T-helper 2 cell treated with Interferon-gamma antibody and Interleukin-4, amounts not matched to agents 5 μg/mL and 100 μg/mL, for 36 hours (primary cell): Measurements from ENCODE around the gene EIF4ENIF1.
"Not testable (repeated sequence)": the region's sequence is repeated elsewhere in the genome, so short reads cannot be mapped to it uniquely, and the experiment has no call there.

Experiments used
- DNase-seq: peaks from one replicate; pipeline ENCODE4 v3.0.0; 2021; ENCODE audit warnings: low spot score
- H3K27ac Mint-ChIP-seq: one replicate; pipeline ENCODE4 v1.8.0; 2021; ENCODE audit warnings: mild to moderate bottlenecking, mixed read lengths
- H3K27me3 Mint-ChIP-seq: one replicate; pipeline ENCODE4 v1.8.0; 2021; ENCODE audit warnings: low read depth, mixed read lengths
- H3K36me3 Mint-ChIP-seq: one replicate; pipeline ENCODE4 v1.8.0; 2021; ENCODE audit warnings: low read depth, mixed read lengths
- H3K4me1 Mint-ChIP-seq: one replicate; pipeline ENCODE4 v1.8.0; 2021; ENCODE audit warnings: low read depth, mixed read lengths
- H3K4me3 Mint-ChIP-seq: one replicate; pipeline ENCODE4 v1.8.0; 2022; ENCODE audit warnings: mild to moderate bottlenecking, moderate library complexity, mixed read lengths
- H3K9me3 Mint-ChIP-seq: one replicate; pipeline ENCODE4 v1.8.0; 2021; ENCODE audit warnings: mixed read lengths

Gene EIF4ENIF1

DNA sequence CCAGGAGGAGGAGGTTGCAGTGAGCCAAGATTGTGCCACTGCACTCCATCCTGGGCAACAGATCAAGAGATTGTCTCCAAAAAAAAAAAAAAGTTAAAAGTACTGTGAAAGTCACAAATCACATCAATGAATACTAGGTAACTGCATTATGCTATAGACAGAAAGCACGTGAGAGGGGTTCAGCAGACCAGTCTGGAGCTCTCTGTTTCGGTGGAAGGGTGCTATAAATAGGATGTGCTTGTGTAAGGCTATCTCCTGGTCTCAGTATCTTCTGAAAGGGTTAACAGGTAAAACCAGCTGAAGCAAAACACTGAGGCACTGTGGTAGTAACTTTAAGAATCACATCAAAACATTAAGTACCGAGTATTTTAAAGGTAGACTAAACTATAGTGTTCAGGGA lies 43.4 kb downstream of the EIF4ENIF1 start:
- no peak for DNase-seq
- Mint-ChIP-seq H3K27me3 (no peaks in the 10 kb centered on the region), H3K4me3 (no peak overlapping the region), H3K9me3 (no peaks in the 10 kb centered on the region), H3K36me3 (peaks cover 41% of the 10 kb centered on the region), H3K4me1 (no peaks in the 10 kb centered on the region), H3K27ac (no peak overlapping the region)

DNA sequence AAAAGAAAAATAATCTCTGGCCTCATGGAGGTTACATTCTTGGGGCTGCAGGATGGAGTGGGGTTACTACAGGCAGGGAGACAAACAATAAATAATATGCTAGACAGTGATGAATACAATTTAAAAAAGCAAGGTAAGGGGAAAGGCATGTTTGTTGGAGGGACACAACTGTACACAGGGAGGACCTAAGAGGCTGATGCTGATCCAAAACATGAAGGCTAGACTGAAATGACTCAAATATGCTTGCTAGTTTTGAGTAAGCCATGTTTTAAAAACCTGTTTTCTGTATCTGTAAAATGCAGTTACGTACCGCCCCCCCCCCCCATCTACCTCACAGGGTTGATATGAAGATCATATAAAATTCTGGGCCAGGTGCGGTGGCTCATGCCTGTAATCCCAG lies 44.0 kb downstream of the EIF4ENIF1 start:
- no peaks in the 10 kb centered on the region for H3K9me3 Mint-ChIP-seq
- no peak overlapping the region for H3K4me3 Mint-ChIP-seq
- no peaks in the 10 kb centered on the region for H3K4me1 Mint-ChIP-seq
- no peaks in the 10 kb centered on the region for H3K27me3 Mint-ChIP-seq
- DNase-seq, result no peak
- H3K27ac Mint-ChIP-seq, result no peak overlapping the region
- H3K36me3 Mint-ChIP-seq, result peaks cover 43% of the 10 kb centered on the region

DNA sequence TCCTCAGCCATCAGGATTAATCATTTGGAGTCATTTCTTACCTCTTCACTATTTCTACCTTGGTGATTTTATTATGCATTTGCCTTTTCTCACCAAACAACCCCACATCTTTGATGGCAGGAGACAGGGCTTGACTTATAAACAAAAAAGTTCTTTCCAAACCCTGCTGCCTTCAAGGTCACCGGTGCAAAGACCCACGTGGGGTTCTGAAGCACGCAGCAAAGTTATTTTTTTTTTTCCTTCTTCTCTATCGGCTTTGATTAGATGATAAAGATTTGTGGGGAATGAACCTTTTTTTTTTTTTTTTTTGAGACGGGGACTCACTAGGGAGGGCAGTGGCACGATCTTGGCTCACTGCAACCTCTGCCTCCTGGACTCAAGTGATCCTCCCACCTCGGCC lies 46.1 kb downstream of the EIF4ENIF1 start:
- Mint-ChIP-seq H3K9me3 (no peaks in the 10 kb centered on the region), H3K4me3 (no peak overlapping the region), H3K27me3 (no peaks in the 10 kb centered on the region), H3K36me3 (peaks cover 52% of the 10 kb centered on the region), H3K4me1 (no peaks in the 10 kb centered on the region), H3K27ac (no peak overlapping the region)
- DNase-seq, result no peak

DNA sequence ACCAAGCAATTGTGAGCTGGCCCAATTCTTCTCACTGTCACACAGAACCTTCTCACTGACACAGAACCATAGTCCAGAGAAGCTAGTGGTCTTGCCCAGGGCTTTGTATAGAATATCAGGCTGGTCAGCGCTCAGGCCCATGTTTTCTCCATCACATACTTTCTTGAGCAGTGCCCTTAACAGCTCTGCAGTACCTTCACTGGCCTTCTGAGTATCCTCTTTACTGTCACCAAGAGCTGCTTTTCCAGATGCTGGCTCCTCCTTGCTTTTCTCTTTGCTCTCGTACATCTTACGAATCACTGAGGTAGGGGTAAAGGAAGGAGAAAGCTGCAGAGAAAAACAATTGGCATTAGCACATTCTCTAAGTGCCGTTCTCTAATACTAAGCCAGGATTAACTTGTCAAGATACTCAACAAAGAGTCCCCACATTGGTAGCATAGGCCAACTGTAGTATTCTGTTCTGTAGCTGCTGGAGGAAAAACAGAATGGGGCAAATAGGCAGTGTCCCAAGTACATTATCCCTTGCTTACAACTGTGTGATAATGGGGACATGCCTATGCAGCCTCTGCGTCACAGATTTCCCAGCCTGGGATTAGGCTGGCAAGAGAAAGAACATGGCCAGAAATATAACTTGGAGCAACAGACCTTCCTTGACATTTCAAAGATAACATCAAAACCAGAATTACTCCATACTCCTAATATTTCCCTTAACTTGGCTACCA lies 46.7 kb downstream of the EIF4ENIF1 start:
- no peak for DNase-seq
- H3K4me3 Mint-ChIP-seq, result no peak overlapping the region
- peaks cover 51% of the 10 kb centered on the region for H3K36me3 Mint-ChIP-seq
- no peaks in the 10 kb centered on the region for H3K27me3 Mint-ChIP-seq
- H3K4me1 Mint-ChIP-seq, result no peaks in the 10 kb centered on the region
- H3K27ac Mint-ChIP-seq, result no peak overlapping the region
- no peaks in the 10 kb centered on the region for H3K9me3 Mint-ChIP-seq

DNA sequence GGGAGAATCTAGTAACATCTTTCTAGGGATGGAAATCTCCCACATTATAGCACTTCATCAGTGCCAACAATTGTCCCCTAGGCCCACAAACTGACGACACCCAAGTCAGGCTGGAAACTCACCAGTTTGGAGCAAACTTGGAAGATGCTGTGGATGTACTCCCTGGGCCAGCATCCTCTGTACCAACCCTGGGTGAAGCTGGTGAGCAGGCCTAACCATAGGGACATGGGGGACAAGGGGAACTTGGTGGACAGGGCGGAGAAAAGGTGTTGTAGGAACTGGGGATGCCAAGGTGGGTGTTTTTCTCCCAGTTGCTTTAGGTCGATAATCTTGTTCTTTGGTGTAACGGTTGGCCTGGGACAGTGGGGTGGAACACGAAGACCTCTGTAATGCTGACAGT lies 48.0 kb downstream of the EIF4ENIF1 start:
- Mint-ChIP-seq H3K9me3 (no peaks in the 10 kb centered on the region), H3K36me3 (peaks cover 63% of the 10 kb centered on the region), H3K27me3 (no peaks in the 10 kb centered on the region), H3K4me3 (no peak overlapping the region), H3K27ac (no peak overlapping the region), H3K4me1 (peaks cover 2% of the 10 kb centered on the region)
- DNase-seq, result no peak

DNA sequence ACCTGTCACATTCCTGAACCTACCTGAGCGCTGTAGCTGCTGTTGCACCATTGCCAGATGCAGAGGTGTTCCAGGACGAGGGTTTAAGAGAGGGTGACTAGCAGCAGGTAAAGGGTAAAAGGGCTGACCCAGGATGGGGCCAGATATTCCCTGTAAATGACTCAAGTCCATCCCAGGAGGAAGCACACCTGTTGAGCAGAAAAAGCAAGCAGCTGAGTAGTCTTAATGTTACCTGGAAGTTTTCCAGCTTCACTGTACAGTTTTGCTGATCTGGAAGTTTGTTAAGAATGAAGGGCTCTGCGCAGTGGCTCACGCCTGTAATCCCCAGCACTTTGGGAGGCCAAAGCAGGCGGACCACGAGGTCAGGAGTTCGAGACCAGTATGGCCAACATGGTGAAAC lies 49.0 kb downstream of the EIF4ENIF1 start:
- H3K4me3 Mint-ChIP-seq, result no peak overlapping the region
- peaks cover 65% of the 10 kb centered on the region for H3K36me3 Mint-ChIP-seq
- no peak for DNase-seq
- H3K9me3 Mint-ChIP-seq, result no peaks in the 10 kb centered on the region
- H3K27ac Mint-ChIP-seq, result no peak overlapping the region
- no peaks in the 10 kb centered on the region for H3K27me3 Mint-ChIP-seq
- H3K4me1 Mint-ChIP-seq, result peaks cover 2% of the 10 kb centered on the region

DNA sequence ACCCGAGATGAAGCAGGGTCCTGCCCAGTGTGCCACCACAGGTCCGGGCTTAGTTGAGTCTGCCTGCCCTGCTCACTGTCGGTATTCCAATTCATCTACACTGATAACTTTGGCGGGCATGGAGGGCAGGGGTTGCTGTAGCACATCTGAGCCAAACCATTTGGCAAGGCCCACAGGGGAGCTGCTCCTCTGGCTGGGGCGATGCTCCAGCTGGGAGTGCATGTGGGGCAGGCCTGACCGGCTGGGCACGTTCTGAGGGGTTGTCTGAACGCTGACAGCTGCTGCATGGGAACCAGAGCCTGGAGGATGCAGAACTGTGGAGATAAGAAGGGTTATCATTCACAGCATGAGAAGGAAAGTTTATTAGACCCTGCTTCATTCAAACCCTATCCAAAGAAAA lies 49.8 kb downstream of the EIF4ENIF1 start:
- Mint-ChIP-seq H3K4me1 (peaks cover 2% of the 10 kb centered on the region), H3K27me3 (no peaks in the 10 kb centered on the region), H3K9me3 (no peaks in the 10 kb centered on the region), H3K27ac (no peak overlapping the region), H3K36me3 (peaks cover 65% of the 10 kb centered on the region), H3K4me3 (no peak overlapping the region)
- no peak for DNase-seq

DNA sequence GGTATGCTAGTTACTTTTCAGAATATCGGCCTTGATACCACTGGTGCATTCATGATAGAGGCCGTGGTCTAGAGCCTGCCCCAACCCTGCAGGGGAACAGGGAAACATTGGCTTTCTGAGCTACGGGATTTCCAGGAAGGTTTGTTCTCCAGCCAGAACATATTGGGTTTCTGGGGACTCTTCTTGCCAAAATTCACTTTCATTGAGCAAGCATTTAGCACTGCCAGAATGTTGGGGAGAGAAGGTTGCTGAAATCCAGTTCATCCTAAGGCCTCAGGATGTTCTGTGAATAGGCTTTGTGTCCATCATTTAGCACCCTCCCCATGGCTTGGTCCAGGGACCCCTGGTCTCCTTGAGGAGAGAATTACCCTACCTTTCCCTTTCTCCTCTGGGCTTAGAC lies 53.5 kb downstream of the EIF4ENIF1 start:
- Mint-ChIP-seq H3K4me1 (peaks cover 2% of the 10 kb centered on the region), H3K36me3 (peaks cover 63% of the 10 kb centered on the region), H3K27ac (no peak overlapping the region), H3K9me3 (no peaks in the 10 kb centered on the region), H3K27me3 (no peaks in the 10 kb centered on the region), H3K4me3 (no peak overlapping the region)
- no peak for DNase-seq

DNA sequence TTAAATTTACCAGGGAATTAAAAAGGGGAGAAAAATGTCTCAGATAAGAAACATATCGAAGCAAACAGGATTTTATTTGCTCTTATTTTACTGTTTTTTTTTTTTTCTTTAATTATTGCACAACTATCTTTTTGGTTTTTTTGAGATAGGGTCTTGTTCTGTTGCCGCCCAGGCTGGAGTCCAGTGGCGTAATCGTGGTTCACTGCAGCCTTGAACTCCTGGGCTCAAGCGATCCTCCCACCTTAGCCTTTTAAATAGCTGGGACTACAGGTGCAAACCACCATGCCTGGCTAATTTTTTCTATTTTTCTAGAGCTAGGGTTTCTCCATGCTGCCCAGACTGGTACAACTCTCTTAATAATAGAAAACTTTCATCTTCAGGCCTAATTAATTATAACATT lies 57.7 kb downstream of the EIF4ENIF1 start:
- no peak for DNase-seq
- no peaks in the 10 kb centered on the region for H3K27me3 Mint-ChIP-seq
- H3K4me3 Mint-ChIP-seq, result no peak overlapping the region
- H3K4me1 Mint-ChIP-seq, result peaks cover under 1% of the 10 kb centered on the region
- H3K36me3 Mint-ChIP-seq, result peaks cover 63% of the 10 kb centered on the region
- peak overlapping the region; percentile 28 for H3K27ac Mint-ChIP-seq
- no peaks in the 10 kb centered on the region for H3K9me3 Mint-ChIP-seq

DNA sequence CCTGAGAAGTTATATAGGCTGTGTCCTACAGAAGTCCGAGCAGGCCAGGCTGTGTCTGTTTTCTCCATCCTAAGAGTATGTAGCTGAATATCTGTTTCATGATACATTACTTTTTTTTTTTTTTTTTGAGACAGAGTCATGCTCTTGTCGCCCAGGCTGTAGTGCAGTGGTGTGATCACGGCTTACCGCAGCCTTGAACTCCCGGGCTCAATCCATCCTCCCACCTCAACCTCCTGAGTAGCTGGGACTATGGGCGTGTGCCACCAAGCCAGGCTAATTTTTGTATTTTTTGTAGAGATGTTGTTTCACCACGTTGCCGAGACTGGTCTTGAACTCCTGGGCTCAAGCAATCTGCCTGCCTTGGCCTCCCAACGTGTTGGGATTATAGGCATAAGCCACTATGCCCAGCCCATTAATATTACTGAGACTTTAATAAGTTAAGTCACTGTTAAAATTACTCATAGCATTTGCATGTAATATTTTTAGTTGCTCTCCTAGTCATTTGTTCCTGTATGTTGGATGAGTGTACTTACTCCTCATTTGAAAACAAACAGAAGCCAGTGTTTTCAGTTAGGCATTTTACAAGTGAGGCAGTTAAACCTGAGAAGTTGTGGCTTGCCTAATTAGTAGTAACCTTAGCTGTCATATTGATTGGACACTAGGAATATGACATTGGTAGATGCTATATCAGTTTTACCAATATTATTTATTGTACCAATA lies 64.2 kb downstream of the EIF4ENIF1 start:
- DNase-seq, result no peak
- H3K27me3 Mint-ChIP-seq, result no peaks in the 10 kb centered on the region
- no peak overlapping the region for H3K4me3 Mint-ChIP-seq
- H3K27ac Mint-ChIP-seq, result no peak overlapping the region
- no peaks in the 10 kb centered on the region for H3K4me1 Mint-ChIP-seq
- no peaks in the 10 kb centered on the region for H3K9me3 Mint-ChIP-seq
- H3K36me3 Mint-ChIP-seq, result peaks cover 61% of the 10 kb centered on the region

DNA sequence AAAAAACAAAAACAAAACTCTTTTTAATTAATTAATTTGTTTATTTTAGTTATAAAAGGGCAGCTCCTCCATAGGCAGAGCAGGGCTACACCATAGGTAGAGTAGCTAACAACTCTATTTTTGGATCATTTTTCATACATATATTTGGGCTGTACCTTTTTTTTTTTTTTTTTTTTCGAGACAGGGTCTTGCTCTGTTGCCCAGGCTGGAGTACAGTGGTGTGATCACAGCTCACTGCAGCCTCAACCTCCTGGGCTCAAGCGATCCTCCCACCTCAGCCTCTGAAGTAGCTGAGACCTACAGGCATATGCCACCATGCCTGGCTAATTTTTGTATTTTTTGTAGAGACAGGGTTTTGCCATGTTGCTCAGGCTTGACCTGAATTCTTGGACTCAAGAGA lies 87.3 kb downstream of the EIF4ENIF1 start:
- H3K27me3 Mint-ChIP-seq, H3K9me3 Mint-ChIP-seq, DNase-seq, H3K27ac Mint-ChIP-seq, H3K4me3 Mint-ChIP-seq: not testable (repeated sequence)
- peaks cover 18% of the 10 kb centered on the region for H3K4me1 Mint-ChIP-seq
- peaks cover 39% of the 10 kb centered on the region for H3K36me3 Mint-ChIP-seq

DNA sequence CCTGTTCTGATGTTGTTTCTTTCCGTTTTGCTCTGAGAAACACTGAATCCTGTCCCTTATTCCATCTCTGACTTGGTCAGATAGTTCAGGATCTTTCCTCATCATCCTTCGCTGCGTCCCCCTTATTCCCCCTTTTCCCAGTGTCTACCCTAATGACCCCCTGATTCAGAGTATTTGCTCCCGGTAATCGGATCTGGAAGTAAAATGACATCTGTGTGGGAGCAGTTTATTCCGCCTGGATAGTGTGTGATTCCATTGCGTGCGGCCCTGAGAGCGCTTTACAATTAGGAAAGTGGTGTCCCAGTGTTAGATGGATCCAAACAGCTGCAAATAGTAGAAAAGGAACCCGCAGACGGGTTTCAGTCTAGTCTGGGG lies 89.6 kb downstream of the EIF4ENIF1 start:
- H3K4me1 Mint-ChIP-seq, result peaks cover 11% of the 10 kb centered on the region
- H3K27ac Mint-ChIP-seq, result peak overlapping the region; percentile 95
- peak overlapping the region; percentile 97 for H3K4me3 Mint-ChIP-seq
- H3K27me3 Mint-ChIP-seq, result no peaks in the 10 kb centered on the region
- H3K9me3 Mint-ChIP-seq, result no peaks in the 10 kb centered on the region
- DNase-seq, result no peak
- H3K36me3 Mint-ChIP-seq, result peaks cover 25% of the 10 kb centered on the region

DNA sequence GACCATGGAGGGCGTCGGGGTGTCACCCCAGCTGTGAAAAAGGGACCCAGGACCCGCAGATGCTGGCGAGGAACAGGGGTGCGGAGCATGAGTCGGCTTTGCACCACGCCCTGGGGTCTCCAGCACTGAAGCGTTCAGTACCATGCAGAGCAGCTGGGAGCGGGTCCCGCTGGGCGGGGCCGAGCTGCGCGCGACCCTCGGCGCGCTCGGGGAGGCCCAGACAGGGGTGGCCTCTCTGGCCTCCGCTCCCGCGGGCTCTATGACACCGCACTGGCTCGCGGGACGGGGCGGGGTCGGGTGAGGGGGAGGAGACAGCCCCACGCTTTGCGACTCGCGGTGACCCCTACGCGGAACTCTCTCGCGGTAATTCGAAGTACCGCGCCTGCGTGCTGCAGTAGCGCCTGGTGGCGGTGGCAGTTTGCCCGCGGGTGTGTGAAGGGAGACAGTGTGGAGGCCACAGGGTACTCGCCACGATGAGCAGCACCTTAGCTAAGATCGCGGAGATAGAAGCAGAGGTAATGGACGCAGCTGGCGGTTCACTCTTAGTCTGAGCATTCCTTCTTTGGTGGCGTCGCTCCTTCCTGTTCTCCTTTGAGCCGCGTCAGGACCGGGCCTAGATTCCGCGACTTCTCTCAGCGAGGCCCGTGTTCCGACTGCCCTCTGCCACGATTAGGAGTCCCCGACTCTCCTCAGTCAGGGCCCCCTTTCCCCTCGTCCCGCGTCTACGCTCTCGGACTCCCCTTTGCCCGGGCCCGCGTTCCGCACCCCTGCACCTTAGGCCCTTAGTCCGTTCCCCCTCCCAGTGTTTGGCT lies 90.2 kb downstream of the EIF4ENIF1 start, which contains the start of gene DRG1:
Gene DRG1, plus strand, starts transcription at position 394 of the 812 bp plus-strand sequence. Its CDS starts 80 bp downstream, at position 474.
- Mint-ChIP-seq H3K4me1 (peaks cover 11% of the 10 kb centered on the region), H3K27me3 (no peaks in the 10 kb centered on the region), H3K27ac (peak within 1 kb of the TSS; percentile 95), H3K4me3 (peak within 1 kb of the TSS; percentile 97), H3K9me3 (peaks cover 1% of the 10 kb centered on the region), H3K36me3 (peaks cover 25% of the 10 kb centered on the region)
- DNase-seq, result peak; percentile 96

DNA sequence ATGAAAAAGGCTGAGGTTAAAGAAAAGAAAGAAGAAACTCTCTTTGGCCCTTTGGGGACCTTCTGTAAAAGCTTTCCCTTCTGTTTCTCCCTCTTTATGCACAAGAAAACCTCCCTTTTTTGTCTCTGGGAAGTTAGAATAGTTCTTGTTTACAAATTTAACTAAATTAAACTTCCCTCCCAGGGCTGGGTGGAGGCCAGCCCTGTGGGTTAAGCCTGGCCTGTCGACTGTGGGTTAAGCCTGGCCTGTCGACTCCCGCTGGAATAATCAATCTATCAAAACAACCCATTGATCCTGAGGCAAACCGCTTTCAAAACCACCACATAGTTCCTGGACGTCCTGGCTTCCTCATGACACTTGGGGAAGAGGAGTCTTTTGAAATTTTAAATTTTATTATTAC lies 91.4 kb downstream of the EIF4ENIF1 start:
- Mint-ChIP-seq H3K4me3 (peak overlapping the region; percentile 34), H3K9me3 (peaks cover 5% of the 10 kb centered on the region), H3K4me1 (peaks cover 11% of the 10 kb centered on the region), H3K27me3 (no peaks in the 10 kb centered on the region), H3K36me3 (peaks cover 19% of the 10 kb centered on the region), H3K27ac (no peak overlapping the region)
- no peak for DNase-seq
